ENCODE results near the gene ZFAND3. TPM values are rescaled to one million over a fixed set of nuclear protein-coding genes. Genes with fewer than 3 reads are reported as not detected.

Gene ZFAND3
- total RNA-seq, 6 donors from 2014 or later = 26.2 to 66.4 (median 55.5) TPM

GRCh38 chr6:37998366-37998765 is 178.8 kb downstream of the ZFAND3 start:
- no peaks in the 10 kb centered on the region for H3K27me3 ChIP-seq
- H3K4me1 ChIP-seq = peaks cover 0 to 12% (median 4%) of the 10 kb centered on the region in 4 donors
- TF ChIP-seq POLR2AphosphoS5 (IDR thresholded peaks at IDR 0.05) (no peak), EP300 (IDR thresholded peaks at IDR 0.05) (no peak), POLR2A (IDR thresholded peaks at IDR 0.05) (no peak)
- TF ChIP-seq, protein P1, sequence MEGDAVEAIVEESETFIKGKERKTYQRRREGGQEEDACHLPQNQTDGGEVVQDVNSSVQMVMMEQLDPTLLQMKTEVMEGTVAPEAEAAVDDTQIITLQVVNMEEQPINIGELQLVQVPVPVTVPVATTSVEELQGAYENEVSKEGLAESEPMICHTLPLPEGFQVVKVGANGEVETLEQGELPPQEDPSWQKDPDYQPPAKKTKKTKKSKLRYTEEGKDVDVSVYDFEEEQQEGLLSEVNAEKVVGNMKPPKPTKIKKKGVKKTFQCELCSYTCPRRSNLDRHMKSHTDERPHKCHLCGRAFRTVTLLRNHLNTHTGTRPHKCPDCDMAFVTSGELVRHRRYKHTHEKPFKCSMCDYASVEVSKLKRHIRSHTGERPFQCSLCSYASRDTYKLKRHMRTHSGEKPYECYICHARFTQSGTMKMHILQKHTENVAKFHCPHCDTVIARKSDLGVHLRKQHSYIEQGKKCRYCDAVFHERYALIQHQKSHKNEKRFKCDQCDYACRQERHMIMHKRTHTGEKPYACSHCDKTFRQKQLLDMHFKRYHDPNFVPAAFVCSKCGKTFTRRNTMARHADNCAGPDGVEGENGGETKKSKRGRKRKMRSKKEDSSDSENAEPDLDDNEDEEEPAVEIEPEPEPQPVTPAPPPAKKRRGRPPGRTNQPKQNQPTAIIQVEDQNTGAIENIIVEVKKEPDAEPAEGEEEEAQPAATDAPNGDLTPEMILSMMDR (IDR thresholded peaks at IDR 0.05) = no peak
- WGBS, 2 donors = 99 to 100% methylated on average over 2 of the region's 2 CpGs
- ATAC-seq (ENCODE audit: low FRiP score in 2 of 2) (no peak), DNase-seq (no peak)
- H3K4me3 ChIP-seq = no peak overlapping the region
- H3K9me3 ChIP-seq = no peaks in the 10 kb centered on the region
- H3K27ac ChIP-seq = no peak overlapping the region
- H3K36me3 ChIP-seq = no peaks in the 10 kb centered on the region

- Histone ChIP-seq H3K27me3 (no peaks in the 10 kb centered on the region), H3K27ac (no peak overlapping the region), H3K4me1 (no peaks in the 10 kb centered on the region), H3K9me3 (no peaks in the 10 kb centered on the region), H3K36me3 (no peaks in the 10 kb centered on the region), H3K4me3 (no peak overlapping the region)
- no peak for DNase-seq
- no peak for TF ChIP-seq EP300 (IDR thresholded peaks at IDR 0.05)
- no peak for TF ChIP-seq POLR2AphosphoS5 (IDR thresholded peaks at IDR 0.05)
- TF ChIP-seq POLR2A (IDR thresholded peaks at IDR 0.05) = no peak
- TF ChIP-seq, protein P1 (IDR thresholded peaks at IDR 0.05) = no peak
- ATAC-seq (ENCODE audit: low FRiP score in 2 of 2) = no peak
- 86 to 90% methylated on average over 1 of the region's 1 CpG for WGBS, 2 donors
Observed at GRCh38 chr6:38001386-38001785, 181.9 kb downstream of the ZFAND3 start.

DNA sequence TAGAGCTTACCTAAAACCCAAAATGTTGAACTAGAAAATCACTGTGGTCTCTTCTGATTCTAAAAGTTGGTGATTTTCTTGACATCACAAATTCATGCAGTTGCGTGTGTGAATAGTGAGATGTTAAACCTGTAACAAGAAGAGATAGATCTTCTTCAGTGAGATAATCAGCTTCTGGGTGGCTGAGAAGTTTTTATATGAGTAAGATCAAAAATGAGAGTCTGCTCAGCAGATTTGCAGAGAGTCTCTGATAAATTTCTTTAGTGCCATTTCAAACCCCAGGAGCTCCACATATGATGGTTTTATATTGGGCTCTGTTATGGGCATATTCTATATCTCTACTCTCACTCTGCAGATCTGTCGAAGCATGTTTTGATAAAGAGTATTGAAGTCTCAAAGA is 185.4 kb downstream of the ZFAND3 start:
- no peak for DNase-seq
- Histone ChIP-seq H3K27me3 (no peaks in the 10 kb centered on the region), H3K9me3 (no peaks in the 10 kb centered on the region)

DNA sequence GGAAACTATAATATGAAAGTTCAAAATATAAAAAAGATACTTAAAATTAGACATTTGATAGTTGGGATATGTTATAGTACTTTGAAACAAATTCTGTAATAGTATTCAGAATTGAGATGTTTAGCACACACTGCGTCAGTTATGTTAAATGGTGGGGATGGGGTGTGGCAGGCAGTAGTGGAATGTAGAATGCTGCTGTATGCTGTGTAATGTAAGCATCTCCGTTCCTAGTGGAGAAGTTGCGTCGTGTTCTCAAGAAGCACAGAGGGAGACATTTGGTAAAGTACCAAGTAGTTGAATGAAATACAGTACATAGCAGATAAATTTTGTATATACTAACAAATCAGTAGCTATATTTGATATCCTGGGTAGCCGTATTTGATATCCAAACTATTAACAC is 192.4 kb downstream of the ZFAND3 start:
- ATAC-seq (ENCODE audit: low FRiP score in 2 of 2) (no peak), DNase-seq (no peak)
- no peak overlapping the region for H3K27ac ChIP-seq
- no peak overlapping the region for H3K4me3 ChIP-seq
- no peaks in the 10 kb centered on the region for H3K4me1 ChIP-seq
- TF ChIP-seq EP300 (IDR thresholded peaks at IDR 0.05) (no peak), POLR2AphosphoS5 (IDR thresholded peaks at IDR 0.05) (no peak), POLR2A (IDR thresholded peaks at IDR 0.05) (no peak)
- TF ChIP-seq, protein P1 (IDR thresholded peaks at IDR 0.05) = no peak
- no peaks in the 10 kb centered on the region for H3K27me3 ChIP-seq
- H3K36me3 ChIP-seq = no peaks in the 10 kb centered on the region
- 73 to 74% methylated on average over 5 of the region's 5 CpGs for WGBS, 2 donors
- H3K9me3 ChIP-seq = no peaks in the 10 kb centered on the region

More for the DNA sequence above, 185.4 kb downstream of the ZFAND3 start:
- no peaks in the 10 kb centered on the region for H3K4me1 ChIP-seq
- no peak for ATAC-seq (ENCODE audit: low FRiP score in 2 of 2)
- H3K27ac ChIP-seq = no peak overlapping the region
- no peak for TF ChIP-seq POLR2A (IDR thresholded peaks at IDR 0.05)
- TF ChIP-seq, protein P1 (IDR thresholded peaks at IDR 0.05) = no peak
- WGBS, 2 donors = 93 to 100% methylated on average over 2 of the region's 2 CpGs
- H3K4me3 ChIP-seq = no peak overlapping the region
- no peaks in the 10 kb centered on the region for H3K36me3 ChIP-seq

- Histone ChIP-seq H3K4me3 (no peak overlapping the region), H3K4me1 (no peaks in the 10 kb centered on the region), H3K27me3 (no peaks in the 10 kb centered on the region), H3K9me3 (no peaks in the 10 kb centered on the region), H3K36me3 (no peaks in the 10 kb centered on the region), H3K27ac (no peak overlapping the region)
- peak in 1 of 2 donors; percentile 35 for ATAC-seq (ENCODE audit: low FRiP score in 2 of 2)
- TF ChIP-seq POLR2A (IDR thresholded peaks at IDR 0.05) = no peak
- TF ChIP-seq EP300 (IDR thresholded peaks at IDR 0.05) = no peak
- TF ChIP-seq POLR2AphosphoS5 (IDR thresholded peaks at IDR 0.05) = no peak
- TF ChIP-seq, protein P1 (IDR thresholded peaks at IDR 0.05) = peak in 4 of 6 experiments; percentile 18 to 56 (median 32)
- DNase-seq = no peak
- 69 to 84% methylated on average over 5 of the region's 5 CpGs for WGBS, 2 donors
Observed at GRCh38 chr6:38012573-38012972, 193.0 kb downstream of the ZFAND3 start.

Measured in upper lobe of left lung (tissue), 6 donors.